Measurements from ENCODE around the gene FXYD2.

Gene FXYD2

GRCh38 chr11:117836077-117836960, 11.8 kb upstream of the FXYD2 start:
- H3K36me3 ChIP-seq (ENCODE audit: control insufficient read depth, insufficient read depth, low read length), result no peaks in the 10 kb centered on the region
- no peak overlapping the region for H4K5ac ChIP-seq (ENCODE audit: low read length)
- H3K27ac ChIP-seq (ENCODE audit: low read depth, low read length), result no peak overlapping the region
- H3K4me2 ChIP-seq (ENCODE audit: low read length), result no peak overlapping the region
- no peak overlapping the region for H3K4me3 ChIP-seq (ENCODE audit: low read length)
- H2BK120ac ChIP-seq (ENCODE audit: low read depth, low read length), result no peak overlapping the region
- H2AK5ac ChIP-seq (ENCODE audit: low read length), result no peak overlapping the region
- H3K27me3 ChIP-seq (ENCODE audit: insufficient read depth, low read length, poor library complexity), result no peaks in the 10 kb centered on the region
- no CpG with 5 or more reads among the region's 14 CpGs for WGBS (ENCODE audit: extremely low coverage, insufficient coverage, low lambda C conversion rate)
- no peak overlapping the region for H2BK5ac ChIP-seq (ENCODE audit: low read length)
- H3K56ac ChIP-seq (ENCODE audit: low read length), result no peak overlapping the region
- H3K9ac ChIP-seq (ENCODE audit: low read length), result no peak overlapping the region
- H2BK15ac ChIP-seq (replicated peaks; ENCODE audit: low read depth), result no peak overlapping the region
- H3K4ac ChIP-seq (ENCODE audit: low read depth, low read length), result no peak overlapping the region
- no peak overlapping the region for H3K18ac ChIP-seq (ENCODE audit: low read length)
- no peaks in the 10 kb centered on the region for H3K79me1 ChIP-seq (ENCODE audit: low read length)
- no peaks in the 10 kb centered on the region for H3K4me1 ChIP-seq (ENCODE audit: control insufficient read depth, low read depth, low read length)
- DNase-seq, result no peak
- H3K23ac ChIP-seq (ENCODE audit: low read length), result no peak overlapping the region
- no peaks in the 10 kb centered on the region for H3K79me2 ChIP-seq (ENCODE audit: control insufficient read depth, insufficient read depth, low read length)
- no peak overlapping the region for H4K8ac ChIP-seq (ENCODE audit: low read depth, low read length)

- H2BK120ac ChIP-seq (ENCODE audit: low read depth, low read length), result no peak overlapping the region
- H3K36me3 ChIP-seq (ENCODE audit: control insufficient read depth, insufficient read depth, low read length), result no peaks in the 10 kb centered on the region
- H3K23ac ChIP-seq (ENCODE audit: low read length), result no peak overlapping the region
- H3K27ac ChIP-seq (ENCODE audit: low read depth, low read length), result no peak overlapping the region
- no peak overlapping the region for H4K5ac ChIP-seq (ENCODE audit: low read length)
- H3K56ac ChIP-seq (ENCODE audit: low read length), result no peak overlapping the region
- H3K79me1 ChIP-seq (ENCODE audit: low read length), result no peaks in the 10 kb centered on the region
- WGBS (ENCODE audit: extremely low coverage, insufficient coverage, low lambda C conversion rate), result no CpG with 5 or more reads among the region's 8 CpGs
- no peak for DNase-seq
- no peak overlapping the region for H3K9ac ChIP-seq (ENCODE audit: low read length)
- H3K4ac ChIP-seq (ENCODE audit: low read depth, low read length), result no peak overlapping the region
- H2BK15ac ChIP-seq (replicated peaks; ENCODE audit: low read depth), result no peak overlapping the region
- H2AK5ac ChIP-seq (ENCODE audit: low read length), result no peak overlapping the region
- H3K27me3 ChIP-seq (ENCODE audit: insufficient read depth, low read length, poor library complexity), result no peaks in the 10 kb centered on the region
- peaks cover 3% of the 10 kb centered on the region for H3K4me1 ChIP-seq (ENCODE audit: control insufficient read depth, low read depth, low read length)
- no peak overlapping the region for H3K4me3 ChIP-seq (ENCODE audit: low read length)
- no peaks in the 10 kb centered on the region for H3K79me2 ChIP-seq (ENCODE audit: control insufficient read depth, insufficient read depth, low read length)
- H3K18ac ChIP-seq (ENCODE audit: low read length), result no peak overlapping the region
- no peak overlapping the region for H3K4me2 ChIP-seq (ENCODE audit: low read length)
- H4K8ac ChIP-seq (ENCODE audit: low read depth, low read length), result no peak overlapping the region
- no peak overlapping the region for H2BK5ac ChIP-seq (ENCODE audit: low read length)
Measured at GRCh38 chr11:117835576-117835975, 11.0 kb upstream of the FXYD2 start.

GRCh38 chr11:117834838-117835443, 10.4 kb upstream of the FXYD2 start:
- H3K36me3 ChIP-seq (ENCODE audit: control insufficient read depth, insufficient read depth, low read length), result no peaks in the 10 kb centered on the region
- no peak overlapping the region for H3K27ac ChIP-seq (ENCODE audit: low read depth, low read length)
- no peaks in the 10 kb centered on the region for H3K79me2 ChIP-seq (ENCODE audit: control insufficient read depth, insufficient read depth, low read length)
- no peak overlapping the region for H3K23ac ChIP-seq (ENCODE audit: low read length)
- no peak overlapping the region for H2BK5ac ChIP-seq (ENCODE audit: low read length)
- H3K79me1 ChIP-seq (ENCODE audit: low read length), result no peaks in the 10 kb centered on the region
- H4K8ac ChIP-seq (ENCODE audit: low read depth, low read length), result no peak overlapping the region
- H3K4me2 ChIP-seq (ENCODE audit: low read length), result no peak overlapping the region
- no peak overlapping the region for H2BK15ac ChIP-seq (replicated peaks; ENCODE audit: low read depth)
- no peak overlapping the region for H4K5ac ChIP-seq (ENCODE audit: low read length)
- no peak overlapping the region for H3K4ac ChIP-seq (ENCODE audit: low read depth, low read length)
- H3K9ac ChIP-seq (ENCODE audit: low read length), result no peak overlapping the region
- H3K56ac ChIP-seq (ENCODE audit: low read length), result no peak overlapping the region
- no peak overlapping the region for H3K18ac ChIP-seq (ENCODE audit: low read length)
- peaks cover 3% of the 10 kb centered on the region for H3K4me1 ChIP-seq (ENCODE audit: control insufficient read depth, low read depth, low read length)
- DNase-seq, result no peak
- no CpG with 5 or more reads among the region's 17 CpGs for WGBS (ENCODE audit: extremely low coverage, insufficient coverage, low lambda C conversion rate)
- no peaks in the 10 kb centered on the region for H3K27me3 ChIP-seq (ENCODE audit: insufficient read depth, low read length, poor library complexity)
- H2AK5ac ChIP-seq (ENCODE audit: low read length), result no peak overlapping the region
- H3K4me3 ChIP-seq (ENCODE audit: low read length), result no peak overlapping the region
- H2BK120ac ChIP-seq (ENCODE audit: low read depth, low read length), result no peak overlapping the region

GRCh38 chr11:117834068-117834810, 9.7 kb upstream of the FXYD2 start:
- Histone ChIP-seq H3K27ac (ENCODE audit: low read depth, low read length) (no peak overlapping the region), H3K27me3 (ENCODE audit: insufficient read depth, low read length, poor library complexity) (no peaks in the 10 kb centered on the region), H2AK5ac (ENCODE audit: low read length) (no peak overlapping the region), H2BK15ac (replicated peaks; ENCODE audit: low read depth) (no peak overlapping the region), H3K9ac (ENCODE audit: low read length) (no peak overlapping the region), H3K56ac (ENCODE audit: low read length) (no peak overlapping the region), H2BK5ac (ENCODE audit: low read length) (no peak overlapping the region), H3K4me2 (ENCODE audit: low read length) (no peak overlapping the region), H4K8ac (ENCODE audit: low read depth, low read length) (no peak overlapping the region), H4K5ac (ENCODE audit: low read length) (no peak overlapping the region), H3K79me2 (ENCODE audit: control insufficient read depth, insufficient read depth, low read length) (no peaks in the 10 kb centered on the region), H3K4ac (ENCODE audit: low read depth, low read length) (no peak overlapping the region), H3K18ac (ENCODE audit: low read length) (no peak overlapping the region), H3K79me1 (ENCODE audit: low read length) (no peaks in the 10 kb centered on the region), H2BK120ac (ENCODE audit: low read depth, low read length) (no peak overlapping the region), H3K4me1 (ENCODE audit: control insufficient read depth, low read depth, low read length) (peaks cover 3% of the 10 kb centered on the region), H3K4me3 (ENCODE audit: low read length) (no peak overlapping the region), H3K23ac (ENCODE audit: low read length) (no peak overlapping the region), H3K36me3 (ENCODE audit: control insufficient read depth, insufficient read depth, low read length) (no peaks in the 10 kb centered on the region)
- WGBS (ENCODE audit: extremely low coverage, insufficient coverage, low lambda C conversion rate), result no CpG with 5 or more reads among the region's 6 CpGs
- no peak for DNase-seq

- H2BK120ac ChIP-seq (ENCODE audit: low read depth, low read length), result no peak overlapping the region
- no peak overlapping the region for H3K18ac ChIP-seq (ENCODE audit: low read length)
Measured at GRCh38 chr11:117833401-117833891, 8.9 kb upstream of the FXYD2 start.

More at GRCh38 chr11:117833401-117833891, 8.9 kb upstream of the FXYD2 start:
- Histone ChIP-seq H3K4me3 (ENCODE audit: low read length) (no peak overlapping the region), H2BK5ac (ENCODE audit: low read length) (no peak overlapping the region), H3K9ac (ENCODE audit: low read length) (no peak overlapping the region), H3K27me3 (ENCODE audit: insufficient read depth, low read length, poor library complexity) (no peaks in the 10 kb centered on the region), H4K8ac (ENCODE audit: low read depth, low read length) (no peak overlapping the region), H4K5ac (ENCODE audit: low read length) (no peak overlapping the region), H3K4me1 (ENCODE audit: control insufficient read depth, low read depth, low read length) (peaks cover 3% of the 10 kb centered on the region), H3K56ac (ENCODE audit: low read length) (no peak overlapping the region), H2BK15ac (replicated peaks; ENCODE audit: low read depth) (no peak overlapping the region), H3K36me3 (ENCODE audit: control insufficient read depth, insufficient read depth, low read length) (no peaks in the 10 kb centered on the region), H3K79me2 (ENCODE audit: control insufficient read depth, insufficient read depth, low read length) (no peaks in the 10 kb centered on the region), H3K27ac (ENCODE audit: low read depth, low read length) (no peak overlapping the region), H3K23ac (ENCODE audit: low read length) (no peak overlapping the region), H3K4ac (ENCODE audit: low read depth, low read length) (no peak overlapping the region), H3K79me1 (ENCODE audit: low read length) (no peaks in the 10 kb centered on the region), H3K4me2 (ENCODE audit: low read length) (no peak overlapping the region), H2AK5ac (ENCODE audit: low read length) (no peak overlapping the region)
- no peak for DNase-seq
- no CpG with 5 or more reads among the region's 7 CpGs for WGBS (ENCODE audit: extremely low coverage, insufficient coverage, low lambda C conversion rate)
